Stimulated activated CD8-positive, alpha-beta memory T cell treated with anti-CD3 and anti-CD28 coated beads, Interleukin-15, amount 100 ng/mL, for 24 hours (primary cell): ENCODE data around the gene HPCAL1.

ENCODE experiments used
- DNase-seq: peaks from one replicate; pipeline ENCODE4 v3.0.0-alpha.2; 2020; ENCODE audit warnings: low read depth

The HPCAL1 gene

GRCh38 chr2:10324095-10324832 is 21.6 kb downstream of the HPCAL1 start:
- no peak for DNase-seq

GRCh38 chr2:10325278-10326145 is 22.8 kb downstream of the HPCAL1 start:
- DNase-seq = no peak

- DNase-seq = no peak
These were observed 23.5 kb downstream of the HPCAL1 start for GRCh38 chr2:10326151-10326616.

- no peak for DNase-seq
These were observed 24.2 kb downstream of the HPCAL1 start for GRCh38 chr2:10326707-10327594.

GRCh38 chr2:10327896-10328669 is 25.4 kb downstream of the HPCAL1 start:
- no peak for DNase-seq

GRCh38 chr2:10328670-10329579 is 26.2 kb downstream of the HPCAL1 start:
- no peak for DNase-seq

- DNase-seq = no peak
These were observed 26.8 kb downstream of the HPCAL1 start for GRCh38 chr2:10329580-10329879.

GRCh38 chr2:10329880-10330699 is 27.4 kb downstream of the HPCAL1 start:
- no peak for DNase-seq

- no peak for DNase-seq
These were observed 28.0 kb downstream of the HPCAL1 start for GRCh38 chr2:10330700-10331026.

- DNase-seq = no peak
These were observed 28.5 kb downstream of the HPCAL1 start for GRCh38 chr2:10331027-10331701.

GRCh38 chr2:10331702-10332401 is 29.1 kb downstream of the HPCAL1 start:
- no peak for DNase-seq

- DNase-seq = no peak
These were observed 29.9 kb downstream of the HPCAL1 start for GRCh38 chr2:10332402-10333246.

GRCh38 chr2:10333247-10333613 is 30.5 kb downstream of the HPCAL1 start:
- DNase-seq = no peak

- no peak for DNase-seq
These were observed 31.3 kb downstream of the HPCAL1 start for GRCh38 chr2:10333966-10334365.

GRCh38 chr2:10335046-10335840 is 32.5 kb downstream of the HPCAL1 start:
- no peak for DNase-seq

- no peak for DNase-seq
These were observed 33.6 kb downstream of the HPCAL1 start for GRCh38 chr2:10336283-10336682.
